Activated T-cell treated with anti-CD3 and anti-CD28 coated beads, Interleukin-2, amount 50 U/mL, for 24 hours (primary cell): ENCODE measurements around the gene TRIM65.

Experiments used
- DNase-seq: peaks from one replicate; pipeline ENCODE4 v3.0.0-alpha.2; 2020
- H3K27ac Mint-ChIP-seq: 2 replicates; pipeline ENCODE4 v1.8.0; 2020; ENCODE audit warnings: mild to moderate bottlenecking, mixed read lengths
- H3K27me3 Mint-ChIP-seq: 2 replicates; pipeline ENCODE4 v1.8.0; 2020; ENCODE audit warnings: mixed read lengths
- H3K36me3 Mint-ChIP-seq: 2 replicates; pipeline ENCODE4 v1.8.0; 2020; ENCODE audit warnings: low read depth, mixed read lengths
- H3K4me1 Mint-ChIP-seq: 2 replicates; pipeline ENCODE4 v1.8.0; 2020; ENCODE audit warnings: low read depth, mixed read lengths
- H3K4me3 Mint-ChIP-seq: 2 replicates; pipeline ENCODE4 v1.8.0; 2020; ENCODE audit warnings: mild to moderate bottlenecking, moderate library complexity, mixed read lengths
- H3K9me3 Mint-ChIP-seq: 2 replicates; pipeline ENCODE4 v1.8.0; 2020; ENCODE audit warnings: mixed read lengths

The TRIM65 gene

GRCh38 chr17:75922963-75923874, 26.5 kb upstream of the TRIM65 start:
- no peaks in the 10 kb centered on the region for H3K4me1 Mint-ChIP-seq
- H3K4me3 Mint-ChIP-seq, result no peak overlapping the region
- H3K27ac Mint-ChIP-seq, result no peak overlapping the region
- no peaks in the 10 kb centered on the region for H3K27me3 Mint-ChIP-seq
- H3K9me3 Mint-ChIP-seq, result no peaks in the 10 kb centered on the region
- DNase-seq, result no peak
- H3K36me3 Mint-ChIP-seq, result peaks cover 46% of the 10 kb centered on the region

- H3K4me3 Mint-ChIP-seq, result no peak overlapping the region
- H3K27ac Mint-ChIP-seq, result no peak overlapping the region
- H3K4me1 Mint-ChIP-seq, result no peaks in the 10 kb centered on the region
- H3K9me3 Mint-ChIP-seq, result no peaks in the 10 kb centered on the region
- DNase-seq, result no peak
- H3K36me3 Mint-ChIP-seq, result peaks cover 46% of the 10 kb centered on the region
- no peaks in the 10 kb centered on the region for H3K27me3 Mint-ChIP-seq
Measured at GRCh38 chr17:75922173-75922961, 25.6 kb upstream of the TRIM65 start.

GRCh38 chr17:75921596-75921995, 24.8 kb upstream of the TRIM65 start:
- no peak overlapping the region for H3K4me3 Mint-ChIP-seq
- H3K27me3 Mint-ChIP-seq, result no peaks in the 10 kb centered on the region
- peaks cover 43% of the 10 kb centered on the region for H3K36me3 Mint-ChIP-seq
- no peak overlapping the region for H3K27ac Mint-ChIP-seq
- H3K9me3 Mint-ChIP-seq, result no peaks in the 10 kb centered on the region
- H3K4me1 Mint-ChIP-seq, result no peaks in the 10 kb centered on the region
- no peak for DNase-seq

- Mint-ChIP-seq H3K36me3 (peaks cover 38% of the 10 kb centered on the region), H3K9me3 (no peaks in the 10 kb centered on the region), H3K27ac (no peak overlapping the region), H3K27me3 (no peaks in the 10 kb centered on the region), H3K4me3 (no peak overlapping the region), H3K4me1 (no peaks in the 10 kb centered on the region)
- no peak for DNase-seq
Measured at GRCh38 chr17:75920045-75920560, 23.4 kb upstream of the TRIM65 start.

GRCh38 chr17:75919611-75920010, 22.9 kb upstream of the TRIM65 start:
- H3K27me3 Mint-ChIP-seq, result no peaks in the 10 kb centered on the region
- no peaks in the 10 kb centered on the region for H3K9me3 Mint-ChIP-seq
- peaks cover 41% of the 10 kb centered on the region for H3K36me3 Mint-ChIP-seq
- H3K4me3 Mint-ChIP-seq, result no peak overlapping the region
- H3K27ac Mint-ChIP-seq, result no peak overlapping the region
- H3K4me1 Mint-ChIP-seq, result no peaks in the 10 kb centered on the region
- DNase-seq, result no peak

- H3K27me3 Mint-ChIP-seq, result no peaks in the 10 kb centered on the region
- no peaks in the 10 kb centered on the region for H3K4me1 Mint-ChIP-seq
- H3K9me3 Mint-ChIP-seq, result no peaks in the 10 kb centered on the region
- no peak for DNase-seq
- no peak overlapping the region for H3K27ac Mint-ChIP-seq
- no peak overlapping the region for H3K4me3 Mint-ChIP-seq
- peaks cover 42% of the 10 kb centered on the region for H3K36me3 Mint-ChIP-seq
Measured at GRCh38 chr17:75917917-75918445, 21.2 kb upstream of the TRIM65 start.

- no peak overlapping the region for H3K4me3 Mint-ChIP-seq
- no peak overlapping the region for H3K27ac Mint-ChIP-seq
- peaks cover 43% of the 10 kb centered on the region for H3K36me3 Mint-ChIP-seq
- no peaks in the 10 kb centered on the region for H3K4me1 Mint-ChIP-seq
- H3K27me3 Mint-ChIP-seq, result no peaks in the 10 kb centered on the region
- no peaks in the 10 kb centered on the region for H3K9me3 Mint-ChIP-seq
- DNase-seq, result no peak
Measured at GRCh38 chr17:75917141-75917916, 20.6 kb upstream of the TRIM65 start.

GRCh38 chr17:75915268-75915667, 18.5 kb upstream of the TRIM65 start:
- Mint-ChIP-seq H3K4me3 (no peak overlapping the region), H3K4me1 (no peaks in the 10 kb centered on the region), H3K27me3 (no peaks in the 10 kb centered on the region), H3K36me3 (peaks cover 47% of the 10 kb centered on the region), H3K27ac (no peak overlapping the region), H3K9me3 (no peaks in the 10 kb centered on the region)
- no peak for DNase-seq

- DNase-seq, result no peak
- no peak overlapping the region for H3K27ac Mint-ChIP-seq
- H3K4me3 Mint-ChIP-seq, result no peak overlapping the region
- H3K27me3 Mint-ChIP-seq, result no peaks in the 10 kb centered on the region
- H3K4me1 Mint-ChIP-seq, result peaks cover 3% of the 10 kb centered on the region
- H3K36me3 Mint-ChIP-seq, result peaks cover 44% of the 10 kb centered on the region
- no peaks in the 10 kb centered on the region for H3K9me3 Mint-ChIP-seq
Measured at GRCh38 chr17:75914643-75915267, 18.0 kb upstream of the TRIM65 start.

GRCh38 chr17:75913537-75914210, 16.9 kb upstream of the TRIM65 start:
- H3K27ac Mint-ChIP-seq, result no peak overlapping the region
- H3K4me3 Mint-ChIP-seq, result no peak overlapping the region
- DNase-seq, result no peak
- peaks cover 40% of the 10 kb centered on the region for H3K36me3 Mint-ChIP-seq
- H3K27me3 Mint-ChIP-seq, result no peaks in the 10 kb centered on the region
- H3K4me1 Mint-ChIP-seq, result peaks cover 3% of the 10 kb centered on the region
- H3K9me3 Mint-ChIP-seq, result no peaks in the 10 kb centered on the region

- Mint-ChIP-seq H3K4me3 (no peak overlapping the region), H3K27me3 (no peaks in the 10 kb centered on the region), H3K27ac (no peak overlapping the region), H3K36me3 (peaks cover 32% of the 10 kb centered on the region), H3K4me1 (peaks cover 10% of the 10 kb centered on the region), H3K9me3 (no peaks in the 10 kb centered on the region)
- DNase-seq, result no peak
Measured at GRCh38 chr17:75910699-75911098, 13.9 kb upstream of the TRIM65 start.

- Mint-ChIP-seq H3K4me3 (no peak overlapping the region), H3K4me1 (peaks cover 14% of the 10 kb centered on the region), H3K27me3 (no peaks in the 10 kb centered on the region), H3K9me3 (no peaks in the 10 kb centered on the region), H3K36me3 (peaks cover 27% of the 10 kb centered on the region), H3K27ac (no peak overlapping the region)
- DNase-seq, result no peak
Measured at GRCh38 chr17:75909812-75910274, 13.1 kb upstream of the TRIM65 start.

GRCh38 chr17:75909051-75909811, 12.5 kb upstream of the TRIM65 start:
- Mint-ChIP-seq H3K36me3 (peaks cover 24% of the 10 kb centered on the region), H3K9me3 (no peaks in the 10 kb centered on the region), H3K27ac (no peak overlapping the region), H3K4me1 (peaks cover 14% of the 10 kb centered on the region), H3K27me3 (no peaks in the 10 kb centered on the region), H3K4me3 (no peak overlapping the region)
- no peak for DNase-seq
